H9 (cell line): ENCODE data around the gene DCAF6. TPM values are rescaled to one million over a fixed set of nuclear protein-coding genes. Genes with fewer than 3 reads are reported as not detected.

ENCODE experiments used
- DNase-seq: peaks from one replicate; pipeline ENCODE4 v3.0.0-alpha.2; 2017
- H2AFZ ChIP-seq: one replicate; pipeline ENCODE4 v1.6.1; 2013; ENCODE audit warnings: mild to moderate bottlenecking, low read length, control low read depth, moderate library complexity
- H2AK5ac ChIP-seq: 2 replicates; pipeline ENCODE4 v1.6.1; 2013; ENCODE audit warnings: low read length, control low read depth, mixed read lengths; ENCODE audit not compliant: insufficient read length
- H2BK120ac ChIP-seq: one replicate; pipeline ENCODE4 v1.6.1; 2013; ENCODE audit warnings: low read depth, mild to moderate bottlenecking, low read length, control low read depth, inconsistent platforms; ENCODE audit not compliant: poor library complexity, severe bottlenecking
- H2BK12ac ChIP-seq: 2 replicates; pipeline ENCODE4 v1.6.1; 2013; ENCODE audit warnings: low read length, control low read depth, mixed read lengths, low read depth; ENCODE audit not compliant: insufficient read length
- H2BK15ac ChIP-seq: 2 replicates; pipeline ENCODE4 v1.6.1; 2013; ENCODE audit warnings: low read depth, low read length, control low read depth
- H2BK20ac ChIP-seq: one replicate; pipeline ENCODE4 v1.6.1; 2013; ENCODE audit warnings: low read depth, mild to moderate bottlenecking, low read length, control low read depth, inconsistent platforms; ENCODE audit not compliant: poor library complexity, severe bottlenecking
- H2BK5ac ChIP-seq: 2 replicates; pipeline ENCODE4 v1.6.1; 2013; ENCODE audit warnings: low read length, control low read depth, mixed read lengths; ENCODE audit not compliant: insufficient read length
- H3K14ac ChIP-seq: 2 replicates; pipeline ENCODE4 v1.6.1; 2013; ENCODE audit warnings: low read length, control low read depth; ENCODE audit not compliant: insufficient read depth
- H3K18ac ChIP-seq: 2 replicates; pipeline ENCODE4 v1.6.1; 2013; ENCODE audit warnings: low read depth, mild to moderate bottlenecking, mixed read lengths, low read length, control low read depth; ENCODE audit not compliant: insufficient read length
- H3K23ac ChIP-seq: 2 replicates; pipeline ENCODE4 v1.6.1; 2013; ENCODE audit warnings: low read length, control low read depth, mixed read lengths, low read depth; ENCODE audit not compliant: insufficient read length
- H3K23me2 ChIP-seq: 2 replicates; pipeline ENCODE4 v1.6.1; 2013; ENCODE audit warnings: low read depth, mild to moderate bottlenecking, mixed read lengths, low read length, control low read depth; ENCODE audit not compliant: insufficient read length, poor library complexity, severe bottlenecking
- H3K27ac ChIP-seq: 2 replicates; pipeline ENCODE4 v1.5.1; 2013; ENCODE audit warnings: low read length, control low read depth, mixed read lengths, low read depth; ENCODE audit not compliant: insufficient read length
- H3K27me3 ChIP-seq: 2 replicates; pipeline ENCODE4 v1.6.1; 2013; ENCODE audit warnings: low read length, control low read depth, inconsistent platforms; ENCODE audit not compliant: insufficient read depth
- H3K4ac ChIP-seq: 2 replicates; pipeline ENCODE4 v1.6.1; 2013; ENCODE audit warnings: low read depth, mild to moderate bottlenecking, control low read depth, inconsistent platforms, low read length, moderate library complexity
- H3K4me1 ChIP-seq: 2 replicates; pipeline ENCODE4 v1.6.1; 2013; ENCODE audit warnings: low read length, control low read depth, inconsistent platforms; ENCODE audit not compliant: insufficient read depth
- H3K4me2 ChIP-seq: 2 replicates; pipeline ENCODE4 v1.6.1; 2013; ENCODE audit warnings: low read length, control low read depth, mixed read lengths; ENCODE audit not compliant: insufficient read length, insufficient read depth
- H3K56ac ChIP-seq: 2 replicates; pipeline ENCODE4 v1.6.1; 2013; ENCODE audit warnings: low read depth, mild to moderate bottlenecking, mixed read lengths, low read length, control low read depth; ENCODE audit not compliant: insufficient read length
- H3K79me1 ChIP-seq: 2 replicates; pipeline ENCODE4 v1.6.1; 2013; ENCODE audit warnings: low read depth, mild to moderate bottlenecking, moderate library complexity, low read length, control low read depth, inconsistent platforms; ENCODE audit not compliant: insufficient read depth, poor library complexity, severe bottlenecking
- H3K79me2 ChIP-seq: 2 replicates; pipeline ENCODE4 v1.6.1; 2013; ENCODE audit warnings: low read length, control low read depth, inconsistent platforms; ENCODE audit not compliant: insufficient read depth
- H3K9ac ChIP-seq: 2 replicates; pipeline ENCODE4 v1.6.1; 2013; ENCODE audit warnings: low read length, control low read depth, mixed read lengths; ENCODE audit not compliant: insufficient read length; ENCODE audit errors: extremely low read depth
- H3K9me3 ChIP-seq: one replicate; pipeline ENCODE4 v1.6.1; 2013; ENCODE audit warnings: low read depth, low read length, inconsistent platforms; ENCODE audit not compliant: control insufficient read depth
- H3T11ph ChIP-seq: one replicate; pipeline ENCODE4 v1.6.1; 2013; ENCODE audit warnings: mild to moderate bottlenecking, low read length, control low read depth, inconsistent platforms
- H4K20me1 ChIP-seq: one replicate; pipeline ENCODE4 v1.6.1; 2013; ENCODE audit not compliant: control insufficient read depth, insufficient read length, insufficient read depth
- H4K5ac ChIP-seq: 2 replicates; pipeline ENCODE4 v1.6.1; 2013; ENCODE audit warnings: low read depth, mild to moderate bottlenecking, mixed read lengths, low read length, control low read depth; ENCODE audit not compliant: insufficient read length
- H4K8ac ChIP-seq: replicated peaks from 2 replicates; pipeline ENCODE4 v1.6.1; 2013; ENCODE audit warnings: low read length, control low read depth, mixed read lengths, low read depth; ENCODE audit not compliant: insufficient read length
- H4K91ac ChIP-seq: 2 replicates; pipeline ENCODE4 v1.6.1; 2013; ENCODE audit warnings: low read depth, mild to moderate bottlenecking, moderate library complexity, mixed read lengths, low read length, control low read depth; ENCODE audit not compliant: insufficient read length
- H3K27ac Mint-ChIP-seq, 3 experiments: 2 replicates in 2 of 3; 3 replicates in 1 of 3; pipeline ENCODE4 v1.8.0; 2020 to 2021; ENCODE audit warnings: mixed read lengths in 3 of 3, mild to moderate bottlenecking in 1 of 3, moderate library complexity in 1 of 3
- H3K27me3 Mint-ChIP-seq: 2 replicates; pipeline ENCODE4 v1.8.0; 2021; ENCODE audit warnings: low read depth, mild to moderate bottlenecking, moderate library complexity, mixed read lengths
- H3K36me3 Mint-ChIP-seq, 3 experiments: 2 replicates in 2 of 3; 3 replicates in 1 of 3; pipeline ENCODE4 v1.8.0; 2020 to 2021; ENCODE audit warnings: low read depth in 3 of 3, mixed read lengths in 3 of 3; ENCODE audit not compliant: insufficient read depth in 1 of 3
- H3K4me1 Mint-ChIP-seq, 2 experiments: 2 replicates each; pipeline ENCODE4 v1.8.0; 2020; ENCODE audit warnings: mixed read lengths in 2 of 2
- H3K4me3 Mint-ChIP-seq, 2 experiments: 2 replicates in 1 of 2; 3 replicates in 1 of 2; pipeline ENCODE4 v1.8.0; 2020 to 2021; ENCODE audit warnings: mild to moderate bottlenecking in 2 of 2, mixed read lengths in 2 of 2, moderate library complexity in 1 of 2
- H3K9me3 Mint-ChIP-seq, 2 experiments: 2 replicates in 1 of 2; 3 replicates in 1 of 2; pipeline ENCODE4 v1.8.0; 2020; ENCODE audit warnings: mild to moderate bottlenecking in 2 of 2, mixed read lengths in 2 of 2, moderate library complexity in 1 of 2
- WGBS: extraction: QIAGEN DNeasy Blood & Tissue Kit; methylation state at CpG from one replicate; pipeline ENCODE4 v1.1.7; 2013; ENCODE audit warnings: missing lambda C conversion rate, low lambda C conversion rate, mixed read lengths; ENCODE audit not compliant: insufficient read length; ENCODE audit errors: extremely low coverage; 5-methylcytosine and 5-hydroxymethylcytosine counted together
- total RNA-seq: library from RNA; stranded (reverse); gene quantifications from 2 replicates; pipeline ENCODE4 v1.2.1, GENCODE V29; 2021
- TF ChIP-seq, protein P1 (sequence below): fragments of 200-600 bp; sonication (generic); conservative IDR thresholded peaks from 3 replicates; pipeline ENCODE4 v1.8.0; 2021; ENCODE audit warnings: antibody characterized with exemption, mild to moderate bottlenecking

The DCAF6 gene
- total RNA-seq, 1 experiment from 2014 or later = 16.0 TPM

DNA sequence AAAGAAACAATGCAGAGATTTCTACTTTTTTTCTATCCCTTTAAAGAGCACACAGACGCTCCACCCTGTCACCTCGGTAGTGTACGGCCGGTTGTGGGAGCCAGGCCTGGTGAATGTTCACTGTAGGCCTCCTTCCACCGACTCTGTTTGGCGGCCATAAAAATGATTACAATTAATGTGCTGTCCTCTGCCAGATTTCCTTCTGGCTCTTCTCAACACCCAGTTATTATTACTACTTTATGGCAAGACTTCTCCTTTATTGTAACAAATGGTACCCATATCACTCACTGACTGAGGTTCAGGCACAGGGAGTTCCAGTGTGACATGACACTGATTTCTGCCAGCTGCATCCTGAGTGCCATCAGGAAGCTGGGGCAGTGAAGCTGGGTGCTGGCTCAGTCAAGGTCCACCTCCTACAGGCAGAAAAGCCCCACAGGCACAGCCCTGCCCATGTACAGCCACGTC is 162.9 kb downstream of the DCAF6 start:
- H3K14ac ChIP-seq = no peak overlapping the region
- no peak overlapping the region for H3K4me2 ChIP-seq
- no peaks in the 10 kb centered on the region for H3K79me2 ChIP-seq
- DNase-seq = no peak
- H3K4me1 Mint-ChIP-seq = no peaks in the 10 kb centered on the region
- H2BK20ac ChIP-seq = no peak overlapping the region
- H3K23me2 ChIP-seq = no peaks in the 10 kb centered on the region
- no peak overlapping the region for H2BK5ac ChIP-seq
- no peak overlapping the region for H4K8ac ChIP-seq
- H3K36me3 Mint-ChIP-seq = peaks cover 7 to 33% (median 9%) of the 10 kb centered on the region in 3 experiments; a peak in 6 of 7 replicates
- no peaks in the 10 kb centered on the region for H3K27me3 ChIP-seq
- H2BK12ac ChIP-seq = no peak overlapping the region
- no peaks in the 10 kb centered on the region for H3K4me1 ChIP-seq
- no peak overlapping the region for H2BK15ac ChIP-seq
- H3K18ac ChIP-seq = no peak overlapping the region
- H4K20me1 ChIP-seq = no peaks in the 10 kb centered on the region
- H3K9me3 ChIP-seq = no peaks in the 10 kb centered on the region
- H4K5ac ChIP-seq = no peak overlapping the region
- H3K4me3 Mint-ChIP-seq = no peak overlapping the region
- H4K91ac ChIP-seq = no peak overlapping the region
- no peak overlapping the region for H2BK120ac ChIP-seq
- no peaks in the 10 kb centered on the region for H3K79me1 ChIP-seq
- no peak overlapping the region for H3K4ac ChIP-seq
- H3K27me3 Mint-ChIP-seq = no peaks in the 10 kb centered on the region
- no CpG with 5 or more reads among the region's 7 CpGs for WGBS
- no peak overlapping the region for H3K9ac ChIP-seq
- H3K23ac ChIP-seq = no peak overlapping the region
- H3K27ac ChIP-seq = no peak overlapping the region
- H2AFZ ChIP-seq = no peak overlapping the region
- H3T11ph ChIP-seq = no peak overlapping the region
- no peak overlapping the region for H2AK5ac ChIP-seq
- H3K9me3 Mint-ChIP-seq = no peaks in the 10 kb centered on the region
- TF ChIP-seq, protein P1, sequence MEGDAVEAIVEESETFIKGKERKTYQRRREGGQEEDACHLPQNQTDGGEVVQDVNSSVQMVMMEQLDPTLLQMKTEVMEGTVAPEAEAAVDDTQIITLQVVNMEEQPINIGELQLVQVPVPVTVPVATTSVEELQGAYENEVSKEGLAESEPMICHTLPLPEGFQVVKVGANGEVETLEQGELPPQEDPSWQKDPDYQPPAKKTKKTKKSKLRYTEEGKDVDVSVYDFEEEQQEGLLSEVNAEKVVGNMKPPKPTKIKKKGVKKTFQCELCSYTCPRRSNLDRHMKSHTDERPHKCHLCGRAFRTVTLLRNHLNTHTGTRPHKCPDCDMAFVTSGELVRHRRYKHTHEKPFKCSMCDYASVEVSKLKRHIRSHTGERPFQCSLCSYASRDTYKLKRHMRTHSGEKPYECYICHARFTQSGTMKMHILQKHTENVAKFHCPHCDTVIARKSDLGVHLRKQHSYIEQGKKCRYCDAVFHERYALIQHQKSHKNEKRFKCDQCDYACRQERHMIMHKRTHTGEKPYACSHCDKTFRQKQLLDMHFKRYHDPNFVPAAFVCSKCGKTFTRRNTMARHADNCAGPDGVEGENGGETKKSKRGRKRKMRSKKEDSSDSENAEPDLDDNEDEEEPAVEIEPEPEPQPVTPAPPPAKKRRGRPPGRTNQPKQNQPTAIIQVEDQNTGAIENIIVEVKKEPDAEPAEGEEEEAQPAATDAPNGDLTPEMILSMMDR = no peak
- 0 out of 7 replicates have a peak overlapping the region, but pooled peaks of 1 of the 3 experiments have one; percentile 27 for H3K27ac Mint-ChIP-seq
- no peak overlapping the region for H3K56ac ChIP-seq
